Skin of body (tissue), 2 donors: ENCODE measurements around the gene CCL2. TPM values are rescaled to one million over a fixed set of nuclear protein-coding genes. Genes with fewer than 3 reads are reported as not detected.
"Not testable (repeated sequence)": the region's sequence is repeated elsewhere in the genome, so short reads cannot be mapped to it uniquely, and the experiment has no call there.

Experiments
- DNase-seq: peaks from one replicate; lab custom pipeline; 2025; lab: John Stamatoyannopoulos, UW
- total RNA-seq: library from RNA; depleted of rRNA; stranded (reverse); fragments of >200 nt; gene quantifications from one replicate; pipeline ENCODE4 v1.2.3, GENCODE V29; 2014

CCL2 gene
- 25.5 TPM for total RNA-seq

DNA sequence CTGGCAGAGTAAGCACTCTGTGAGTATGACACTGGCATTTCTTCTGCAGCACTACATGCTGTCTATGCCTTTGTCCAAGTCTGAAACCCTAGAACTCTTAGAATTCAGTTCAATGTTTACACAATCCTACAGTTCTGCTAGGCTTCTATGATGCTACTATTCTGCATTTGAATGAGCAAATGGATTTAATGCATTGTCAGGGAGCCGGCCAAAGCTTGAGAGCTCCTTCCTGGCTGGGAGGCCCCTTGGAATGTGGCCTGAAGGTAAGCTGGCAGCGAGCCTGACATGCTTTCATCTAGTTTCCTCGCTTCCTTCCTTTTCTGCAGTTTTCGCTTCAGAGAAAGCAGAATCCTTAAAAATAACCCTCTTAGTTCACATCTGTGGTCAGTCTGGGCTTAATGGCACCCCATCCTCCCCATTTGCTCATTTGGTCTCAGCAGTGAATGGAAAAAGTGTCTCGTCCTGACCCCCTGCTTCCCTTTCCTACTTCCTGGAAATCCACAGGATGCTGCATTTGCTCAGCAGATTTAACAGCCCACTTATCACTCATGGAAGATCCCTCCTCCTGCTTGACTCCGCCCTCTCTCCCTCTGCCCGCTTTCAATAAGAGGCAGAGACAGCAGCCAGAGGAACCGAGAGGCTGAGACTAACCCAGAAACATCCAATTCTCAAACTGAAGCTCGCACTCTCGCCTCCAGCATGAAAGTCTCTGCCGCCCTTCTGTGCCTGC, at the start of gene CCL2:
Gene CCL2 (plus strand): TSS at position 635 of the 730 bp plus-strand sequence. CDS start 65 bp downstream, at position 700.
- peak; percentile 92 for DNase-seq

DNA sequence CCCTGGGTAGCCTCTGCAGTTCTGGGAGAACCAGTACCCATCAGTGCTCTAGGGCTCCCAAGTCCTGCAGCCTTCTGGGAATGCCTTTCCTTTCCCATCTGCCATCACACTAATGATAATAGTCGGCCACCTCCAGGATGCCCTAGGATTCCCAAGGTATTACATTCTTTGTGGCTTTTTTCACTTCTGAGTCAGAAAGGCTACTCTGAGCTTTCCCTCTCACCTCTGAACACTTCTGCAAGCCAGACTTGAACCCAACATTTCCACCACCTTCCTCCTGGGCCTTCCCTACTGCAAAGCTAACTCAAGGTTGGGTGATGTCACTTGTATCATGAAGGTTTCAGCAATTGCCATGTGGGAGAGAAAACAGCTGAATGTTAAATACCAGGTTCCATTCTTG, 49.7 kb upstream of the CCL2 start:
- DNase-seq: no peak

DNA sequence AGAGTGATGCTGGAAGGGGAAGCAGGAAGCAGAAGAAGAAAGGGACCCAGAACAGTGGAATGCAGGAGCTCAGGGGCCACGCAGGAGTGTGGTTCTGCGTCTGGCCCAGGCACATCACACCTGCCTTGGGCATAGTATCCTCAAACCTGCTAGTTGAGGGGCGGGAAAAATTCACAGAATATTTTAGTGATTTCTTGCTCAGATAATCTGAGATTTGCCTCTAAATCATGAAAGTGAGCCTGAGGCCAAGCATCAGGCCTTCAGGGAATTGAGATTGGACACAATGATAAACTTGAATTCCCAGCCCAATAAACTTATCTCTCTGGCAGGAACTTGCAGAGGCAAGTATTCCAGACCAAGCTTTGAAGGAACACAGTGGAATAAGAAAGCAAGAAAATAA, 48.5 kb upstream of the CCL2 start:
- no peak for DNase-seq

DNA sequence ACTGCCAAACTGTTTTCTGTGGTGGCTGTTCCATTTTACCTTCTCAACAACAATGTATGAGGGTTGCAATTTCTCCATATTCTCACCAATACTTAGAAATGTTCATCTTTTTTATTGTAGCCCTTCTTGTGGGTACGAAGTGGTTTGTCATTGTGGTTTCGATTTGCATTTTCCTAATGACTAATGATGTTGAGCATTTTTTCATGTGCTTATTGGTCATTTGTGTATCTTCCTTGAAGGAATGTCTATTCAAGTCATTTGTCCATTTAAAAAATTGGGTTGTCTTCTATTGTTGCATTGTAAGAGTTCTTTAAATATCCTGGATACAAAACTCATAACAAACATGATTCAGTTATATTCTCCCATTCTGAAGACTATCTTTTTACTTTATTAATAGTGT, 47.5 kb upstream of the CCL2 start:
- DNase-seq: no peak

DNA sequence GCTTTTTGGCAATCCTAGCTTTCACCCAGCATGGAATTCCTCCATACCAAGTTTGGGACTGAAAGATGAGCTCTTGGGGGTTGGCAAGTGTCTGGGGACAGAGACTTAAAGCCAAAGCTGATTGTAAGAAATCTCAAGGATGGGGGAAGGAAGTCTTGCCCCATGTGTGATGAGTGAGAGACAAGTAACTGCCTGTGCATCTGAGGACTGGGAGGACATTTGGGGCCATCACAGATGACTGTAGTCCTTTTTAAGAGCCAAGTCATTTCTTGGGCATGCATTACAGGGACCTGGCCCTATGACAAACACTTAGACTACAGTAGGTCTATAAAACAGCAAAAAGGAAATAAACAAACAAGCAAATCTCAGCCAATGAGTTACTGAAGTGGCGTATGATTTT, 36.3 kb upstream of the CCL2 start:
- DNase-seq: no peak

DNA sequence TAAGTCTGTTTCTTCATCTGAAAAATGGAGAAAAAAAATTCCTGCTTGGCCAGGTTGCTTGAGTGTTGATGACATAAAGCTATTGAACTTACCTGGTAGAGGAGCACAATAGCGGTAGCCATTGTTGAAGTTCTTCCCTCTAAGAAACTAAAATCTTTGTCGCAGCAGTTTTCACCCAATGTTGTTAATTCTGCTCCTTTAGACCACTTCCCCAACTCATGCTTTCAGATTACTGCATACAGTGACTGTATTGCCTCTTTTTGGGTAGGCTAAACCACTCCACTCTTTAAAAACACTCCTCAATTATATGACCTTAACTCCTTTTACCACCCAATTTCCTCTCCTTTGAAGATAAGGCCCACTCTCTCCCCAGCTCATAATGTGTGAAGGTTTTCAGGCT, 35.7 kb upstream of the CCL2 start:
- no peak for DNase-seq

DNA sequence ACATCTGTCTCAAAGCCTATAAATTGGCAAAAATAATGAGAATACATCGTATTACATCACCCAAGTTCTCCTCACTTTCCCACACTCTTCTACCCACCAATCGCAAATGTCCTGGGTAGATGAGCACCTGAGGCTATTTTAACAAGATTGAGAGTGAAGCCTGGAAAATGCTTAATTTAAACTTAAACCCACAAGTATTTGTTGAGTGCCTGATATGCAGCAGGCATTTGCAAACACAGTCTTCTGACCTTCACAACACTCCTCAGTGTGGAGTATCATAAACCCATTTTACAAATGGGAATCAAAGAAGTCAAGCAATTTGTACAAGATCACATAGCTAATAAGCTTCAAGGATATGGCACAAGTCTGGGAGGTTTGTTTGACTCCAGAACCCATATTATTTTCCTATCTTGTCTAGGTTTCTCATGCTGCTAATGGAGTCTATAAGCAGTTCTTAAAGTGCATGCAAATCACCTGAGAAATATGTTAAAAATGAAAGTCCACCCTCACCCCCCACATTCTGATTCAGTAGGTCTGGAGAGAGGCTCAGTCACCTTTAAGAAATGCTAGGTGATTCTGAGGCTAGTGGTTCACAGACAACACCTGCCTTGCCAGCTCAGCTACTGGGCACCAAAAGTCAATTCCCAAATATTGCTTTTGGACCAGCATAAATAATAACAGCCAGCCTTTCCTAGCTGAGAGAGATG, 34.9 kb upstream of the CCL2 start:
- DNase-seq: no peak

DNA sequence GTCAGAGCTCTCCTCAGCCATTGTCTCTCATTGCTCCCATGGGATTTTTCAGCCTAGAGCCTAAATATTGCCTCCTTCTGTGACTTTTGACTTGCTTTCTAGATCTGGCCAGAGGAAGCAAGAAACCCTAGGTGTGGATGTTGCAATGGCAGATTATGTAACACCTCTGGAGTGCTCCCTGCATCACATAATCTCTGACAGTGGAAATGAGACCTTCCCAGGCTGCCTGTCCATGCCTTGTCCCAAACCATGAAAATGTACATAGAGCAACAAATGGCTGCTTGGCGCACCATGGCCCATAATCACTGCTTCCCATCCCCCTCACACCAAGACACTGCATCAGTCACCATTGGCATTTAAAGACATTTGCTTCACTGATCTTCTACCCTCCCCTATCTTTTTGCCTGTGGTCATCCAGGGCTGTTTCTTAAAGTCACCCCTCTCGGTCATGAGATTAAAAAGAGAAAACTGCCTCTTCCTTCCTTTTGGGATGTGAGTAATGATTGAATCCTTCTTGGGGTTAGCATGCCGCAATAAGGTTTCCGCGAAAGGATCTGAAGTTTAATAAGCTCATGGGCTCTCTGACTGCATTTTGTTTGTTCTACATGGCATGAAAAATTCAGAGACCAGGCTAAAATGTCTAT, 34.2 kb upstream of the CCL2 start:
- no peak for DNase-seq

DNA sequence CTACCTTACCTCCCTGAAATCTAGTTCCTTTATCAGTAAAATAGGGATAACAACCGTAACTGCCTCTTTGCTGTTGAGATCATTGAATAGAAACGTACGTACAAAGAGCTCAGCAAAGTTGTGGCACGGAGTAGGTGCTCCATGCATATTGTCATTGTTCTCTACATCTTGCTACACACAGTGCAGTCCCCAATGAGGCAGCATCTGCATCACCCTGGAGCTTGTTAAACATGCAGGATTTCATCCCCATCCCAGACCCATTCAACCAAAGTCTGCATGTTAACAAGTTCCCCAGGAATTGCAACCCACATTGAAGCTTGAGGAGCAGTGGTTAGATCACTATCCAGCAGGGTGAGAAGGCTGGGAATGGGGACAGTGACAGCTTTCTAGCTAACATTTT, 33.7 kb upstream of the CCL2 start:
- no peak for DNase-seq

DNA sequence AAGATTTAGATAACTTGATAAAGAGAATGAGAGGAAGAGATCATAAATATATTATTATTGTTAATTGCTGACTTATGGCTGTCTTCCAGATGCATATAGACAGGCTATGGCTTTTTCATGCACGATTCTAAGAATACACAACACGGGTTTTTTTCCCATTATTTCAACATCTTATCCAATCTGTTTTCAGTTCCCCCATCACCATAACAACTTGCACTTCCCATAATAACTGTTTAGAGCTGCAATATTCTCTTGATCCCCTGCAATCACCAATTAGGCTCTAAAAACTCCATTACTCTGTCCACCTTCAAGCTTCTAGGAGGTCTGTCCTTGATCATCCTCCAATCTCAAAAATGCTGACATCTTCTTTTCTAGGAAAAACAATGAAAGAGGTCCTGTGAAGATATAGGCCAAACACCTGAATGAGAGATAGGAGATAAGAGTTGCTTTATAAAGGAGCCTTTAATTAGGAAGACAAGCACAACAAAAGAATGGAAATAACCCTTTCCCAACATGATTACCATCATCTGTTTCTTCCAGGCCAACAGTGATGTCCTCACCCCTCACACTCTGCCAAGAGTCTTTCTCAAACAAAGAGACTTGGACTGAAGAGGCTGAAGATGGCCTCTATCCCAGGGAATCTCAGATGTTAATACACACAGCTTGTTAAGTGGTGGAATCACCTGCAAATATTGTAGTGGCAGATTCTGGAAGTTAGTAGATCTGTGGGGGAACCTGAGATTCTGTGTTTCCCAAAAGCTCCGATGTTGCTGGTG, 32.2 kb upstream of the CCL2 start:
- DNase-seq: no peak

DNA sequence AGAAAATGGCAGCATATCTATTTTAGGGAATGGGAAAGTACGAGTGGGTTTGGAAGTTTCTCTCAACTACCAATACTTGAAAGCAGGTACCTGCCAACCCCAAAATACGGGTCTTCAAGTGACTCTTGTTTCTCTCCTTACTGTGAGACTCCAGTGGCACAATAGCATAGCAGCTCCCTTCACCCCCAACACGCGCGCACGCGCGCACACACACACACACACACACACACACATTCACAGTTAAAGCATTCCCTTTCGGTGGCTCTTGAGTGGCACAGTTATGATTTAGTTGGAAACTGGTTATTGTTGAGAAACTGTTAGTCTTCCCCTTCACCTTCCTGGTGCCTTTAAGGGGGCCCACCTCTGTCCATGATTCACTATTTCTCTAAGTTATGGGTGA, 30.0 kb upstream of the CCL2 start:
- DNase-seq: no peak

DNA sequence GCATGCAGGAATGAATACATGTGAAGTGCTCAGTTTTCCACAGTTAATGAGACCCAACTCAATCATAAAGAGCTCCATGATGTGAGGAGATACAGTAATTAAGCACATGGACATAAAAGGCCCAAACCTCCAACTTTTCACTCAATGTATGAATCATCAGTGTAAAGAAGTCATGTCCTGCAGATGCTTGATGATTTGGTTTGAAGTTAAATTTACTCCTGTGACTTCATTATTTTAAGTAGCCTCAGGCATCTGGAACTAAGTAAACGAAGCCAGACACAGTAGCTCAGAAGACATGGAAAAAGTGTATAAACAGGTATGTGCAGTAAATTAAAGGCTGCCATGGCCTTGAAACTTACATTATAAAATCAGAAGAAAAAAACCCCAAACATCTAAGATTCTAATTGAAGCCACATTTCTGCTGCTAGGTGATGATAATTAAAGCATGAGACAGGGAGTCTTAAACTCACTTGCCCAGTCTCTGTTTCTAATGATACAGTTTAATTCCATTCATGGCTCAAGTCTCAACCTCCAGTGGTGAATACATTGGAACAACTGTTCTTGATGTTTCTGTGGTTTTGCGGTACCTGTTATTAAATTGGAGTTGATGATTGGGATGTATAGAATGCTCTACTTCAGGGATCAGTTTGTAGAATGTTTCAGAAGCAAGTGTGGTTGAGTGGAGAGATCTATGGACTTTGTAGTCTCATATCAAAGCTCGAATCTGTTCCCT, 28.9 kb upstream of the CCL2 start:
- DNase-seq: no peak

DNA sequence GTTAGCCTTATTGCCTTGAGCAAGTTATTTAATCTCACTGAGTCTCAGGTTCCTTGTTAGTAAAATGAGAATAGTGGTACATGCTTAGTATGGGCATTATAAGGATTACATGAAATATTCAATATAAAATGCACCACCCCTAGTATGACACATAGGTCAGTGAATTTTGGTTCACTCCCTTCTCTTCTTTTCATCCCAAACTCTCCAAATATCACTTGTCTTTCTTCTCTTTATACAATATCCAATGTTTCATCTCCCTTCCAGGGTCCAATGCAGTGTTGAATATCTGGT, 28.4 kb upstream of the CCL2 start:
- no peak for DNase-seq

DNA sequence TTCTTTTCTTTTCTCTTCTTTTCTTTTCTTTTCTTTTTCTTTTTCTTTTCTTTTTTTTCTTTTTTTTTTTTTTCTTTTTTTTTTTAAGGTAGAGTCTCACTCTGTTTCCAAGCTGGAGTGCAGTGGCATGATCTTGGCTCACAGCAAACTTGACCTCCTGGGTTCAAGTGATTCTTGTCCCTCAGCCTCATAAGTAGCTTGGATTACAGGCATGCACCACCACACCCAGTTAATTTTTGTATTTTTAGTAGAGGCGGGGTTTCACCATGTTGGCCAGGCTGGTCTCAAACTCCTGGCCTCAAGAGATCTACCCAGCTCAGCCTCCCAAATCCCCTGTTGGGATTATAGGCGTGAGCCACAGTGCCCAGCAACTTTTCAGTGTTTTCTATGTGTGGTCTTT, 27.8 kb upstream of the CCL2 start:
- DNase-seq: not testable (repeated sequence)

DNA sequence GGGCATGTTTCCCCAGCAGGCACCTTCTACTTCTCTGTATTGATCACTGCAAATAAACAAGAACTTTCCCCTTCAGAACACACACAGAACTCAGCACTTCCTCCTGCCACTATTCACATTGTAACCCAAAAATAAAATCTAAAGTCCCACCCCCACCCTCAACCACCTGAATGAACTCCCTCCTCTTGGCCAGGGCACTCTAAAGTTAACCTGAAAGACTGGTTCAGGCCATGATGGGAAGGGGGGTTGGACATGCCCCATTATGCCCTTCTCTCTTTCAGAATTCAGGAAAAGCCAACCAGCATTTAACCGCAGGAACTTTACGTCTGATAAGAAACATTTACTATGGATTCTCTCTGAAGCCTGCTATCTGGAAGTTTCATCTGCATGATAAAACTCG, 27.4 kb upstream of the CCL2 start:
- no peak for DNase-seq

DNA sequence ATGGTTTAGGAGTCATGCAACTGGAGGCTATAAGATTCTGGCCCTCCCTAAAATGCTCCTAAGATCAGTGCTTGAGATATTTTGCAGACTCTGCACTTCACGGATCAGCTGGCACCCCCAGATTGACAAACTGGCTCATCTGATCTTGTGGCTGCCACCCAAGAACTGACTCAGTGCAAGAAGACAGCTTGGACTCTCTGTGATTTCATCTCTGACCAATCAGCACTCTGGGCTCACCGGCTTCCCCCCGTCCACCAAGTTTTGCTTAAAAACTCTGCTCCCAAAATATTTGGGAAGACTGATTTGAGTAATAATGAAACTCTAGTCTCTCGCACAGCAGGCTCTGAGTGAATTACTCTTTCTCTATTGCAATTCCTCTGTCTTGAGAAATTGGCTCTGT, 26.3 kb upstream of the CCL2 start:
- DNase-seq: no peak

DNA sequence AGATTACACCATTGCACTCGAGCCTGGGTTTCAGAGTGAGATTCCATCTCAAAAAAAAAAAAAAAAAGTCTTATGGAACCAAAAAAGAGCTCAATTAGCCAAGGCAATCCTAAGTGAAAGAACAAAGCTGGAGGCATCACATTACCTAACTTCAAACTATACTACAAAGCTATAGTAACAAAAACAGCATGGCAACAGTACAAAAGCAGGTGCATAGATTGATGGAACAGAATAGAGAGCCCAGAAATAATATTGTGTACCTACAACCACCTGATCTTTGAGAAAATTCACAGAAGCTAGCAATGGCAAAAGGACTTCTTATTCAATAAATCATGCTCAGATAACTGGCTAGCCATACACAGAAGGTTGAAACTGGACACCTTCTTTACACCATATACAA, 24.7 kb upstream of the CCL2 start:
- DNase-seq: no peak

DNA sequence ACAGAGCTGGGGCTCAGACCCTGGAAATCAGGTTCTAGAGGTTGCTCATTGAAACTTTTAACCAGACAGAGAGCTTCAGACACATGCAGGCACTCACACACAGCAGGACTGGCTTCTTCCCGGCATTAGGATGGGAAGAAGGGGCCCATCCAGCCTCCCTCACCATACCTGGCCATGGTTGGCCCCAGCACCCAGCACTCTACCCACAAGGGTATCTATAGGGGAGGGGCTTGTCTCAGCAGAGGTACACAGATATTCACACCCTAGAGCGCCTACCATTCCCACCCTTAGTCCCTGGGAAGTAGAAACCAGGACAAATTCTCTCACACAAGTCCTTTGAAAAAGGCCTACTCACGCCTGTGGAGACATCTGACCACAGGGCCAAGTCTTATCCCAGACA, 20.5 kb upstream of the CCL2 start:
- DNase-seq: no peak

DNA sequence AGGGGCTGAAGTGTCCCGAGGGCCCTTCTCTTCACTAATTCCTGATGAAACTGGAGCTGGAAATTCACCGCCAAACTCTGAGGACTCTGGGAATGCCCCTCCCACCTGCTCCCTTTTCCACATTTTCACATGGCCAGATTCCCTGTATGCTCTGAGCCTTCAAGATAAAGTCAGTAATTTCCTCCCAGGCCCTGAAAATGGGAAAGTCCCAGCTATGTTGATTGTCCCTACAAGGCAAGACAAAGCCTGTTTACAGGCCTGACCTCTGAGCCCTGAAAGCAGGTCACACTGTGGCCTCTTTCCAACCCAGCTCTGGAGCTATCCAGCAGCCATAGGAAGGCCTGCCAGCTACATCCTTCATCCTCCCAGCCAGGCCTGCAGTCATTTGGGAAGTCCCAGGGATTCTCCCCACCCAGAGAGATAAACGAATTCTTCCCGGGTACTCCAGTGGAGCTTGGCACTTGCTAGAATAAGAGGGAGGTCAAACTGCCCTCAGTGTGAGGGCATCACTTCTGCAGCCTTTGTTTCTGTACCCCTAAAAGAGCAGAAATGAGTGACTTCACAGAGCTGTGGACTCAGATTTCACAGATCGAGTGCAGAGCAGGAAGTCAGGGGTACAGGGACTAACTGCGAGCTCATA, 19.6 kb upstream of the CCL2 start:
- DNase-seq: peak; percentile 76

DNA sequence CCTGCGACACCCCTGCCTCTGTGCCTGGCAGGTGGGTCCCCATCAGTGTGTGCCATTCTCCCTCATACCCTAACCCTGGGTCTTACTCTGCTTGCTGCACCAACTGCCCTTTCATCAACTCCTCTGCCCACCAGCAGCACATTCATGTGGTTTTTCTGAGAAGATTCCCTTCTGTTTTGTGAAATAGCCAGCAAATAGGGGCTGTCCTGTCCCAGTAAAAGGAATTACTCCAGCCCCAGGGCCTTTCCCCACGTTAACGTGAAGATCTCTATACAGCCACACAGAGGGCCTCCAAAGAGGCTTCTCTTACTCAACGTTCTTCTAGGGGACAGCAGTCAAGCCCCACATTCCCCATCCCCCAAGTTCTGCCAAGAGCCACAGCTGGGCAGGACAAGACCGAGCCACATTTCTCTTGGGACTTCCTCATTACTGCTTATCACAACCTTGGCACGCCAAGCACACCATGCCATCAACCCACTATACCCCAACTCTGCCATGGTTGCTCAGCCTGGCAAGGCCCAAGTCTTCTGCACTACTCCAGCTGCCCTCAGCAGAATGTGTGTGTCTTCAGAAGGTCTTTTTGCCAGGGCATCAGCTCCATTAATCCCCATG, 18.7 kb upstream of the CCL2 start:
- no peak for DNase-seq

DNA sequence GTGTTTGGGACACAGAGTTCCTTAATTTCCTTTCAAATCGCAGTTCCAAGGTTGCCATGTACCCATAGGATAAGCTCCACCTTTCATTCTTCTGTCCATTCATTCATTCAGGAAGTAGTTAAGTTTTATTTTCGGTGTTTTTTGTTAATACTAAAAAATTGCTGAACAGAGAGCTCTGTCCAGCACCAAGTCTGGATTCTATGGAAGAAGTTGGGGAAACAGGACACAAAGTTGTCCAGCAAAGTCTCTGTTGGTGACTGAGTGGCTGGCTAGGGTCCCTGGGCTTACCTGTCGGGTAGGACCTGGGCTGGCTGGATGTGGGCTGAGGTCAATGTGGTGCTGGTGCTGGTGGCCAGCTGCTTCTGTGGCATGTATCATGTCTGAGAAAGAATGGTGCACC, 17.6 kb upstream of the CCL2 start:
- DNase-seq: no peak
